ENCODE results near the gene CHSY1.

The CHSY1 gene

GRCh38 chr15:101152914-101153313, 98.9 kb downstream of the CHSY1 start:
- DNase-seq (ENCODE audit: low read depth in 2 of 2), result no peak

GRCh38 chr15:101151288-101151687, 100.6 kb downstream of the CHSY1 start:
- DNase-seq (ENCODE audit: low read depth in 2 of 2), result no peak

- no peak for DNase-seq (ENCODE audit: low read depth in 2 of 2)
Measured at GRCh38 chr15:101150723-101151040, 101.2 kb downstream of the CHSY1 start.

- no peak for DNase-seq (ENCODE audit: low read depth in 2 of 2)
Measured at GRCh38 chr15:101149864-101150722, 101.8 kb downstream of the CHSY1 start.

- no peak for DNase-seq (ENCODE audit: low read depth in 2 of 2)
Measured at GRCh38 chr15:101148881-101149664, 102.8 kb downstream of the CHSY1 start.

- no peak for DNase-seq (ENCODE audit: low read depth in 2 of 2)
Measured at GRCh38 chr15:101148166-101148880, 103.5 kb downstream of the CHSY1 start.

GRCh38 chr15:101147181-101147580, 104.7 kb downstream of the CHSY1 start:
- DNase-seq (ENCODE audit: low read depth in 2 of 2), result no peak

GRCh38 chr15:101146118-101146702, 105.6 kb downstream of the CHSY1 start:
- no peak for DNase-seq (ENCODE audit: low read depth in 2 of 2)

GRCh38 chr15:101145362-101145761, 106.5 kb downstream of the CHSY1 start:
- DNase-seq (ENCODE audit: low read depth in 2 of 2), result no peak

- DNase-seq (ENCODE audit: low read depth in 2 of 2), result no peak
Measured at GRCh38 chr15:101143321-101143720, 108.5 kb downstream of the CHSY1 start.

GRCh38 chr15:101142711-101143110, 109.1 kb downstream of the CHSY1 start:
- no peak for DNase-seq (ENCODE audit: low read depth in 2 of 2)

- no peak for DNase-seq (ENCODE audit: low read depth in 2 of 2)
Measured at GRCh38 chr15:101141926-101142527, 109.8 kb downstream of the CHSY1 start.

GRCh38 chr15:101140697-101141065, 111.2 kb downstream of the CHSY1 start:
- no peak for DNase-seq (ENCODE audit: low read depth in 2 of 2)

GRCh38 chr15:101139986-101140696, 111.7 kb downstream of the CHSY1 start:
- no peak for DNase-seq (ENCODE audit: low read depth in 2 of 2)

GRCh38 chr15:101138913-101139880, 112.7 kb downstream of the CHSY1 start:
- DNase-seq (ENCODE audit: low read depth in 2 of 2), result no peak

- no peak for DNase-seq (ENCODE audit: low read depth in 2 of 2)
Measured at GRCh38 chr15:101138086-101138660, 113.7 kb downstream of the CHSY1 start.

GRCh38 chr15:101137312-101137940, 114.4 kb downstream of the CHSY1 start:
- no peak for DNase-seq (ENCODE audit: low read depth in 2 of 2)

GRCh38 chr15:101136381-101137268, 115.2 kb downstream of the CHSY1 start:
- DNase-seq (ENCODE audit: low read depth in 2 of 2), result no peak

Data from activated CD4-positive, alpha-beta T cell treated with anti-CD3 and anti-CD28 coated beads for 24 hours (primary cell).